AG09309 (cell line): Measurements from ENCODE around the gene HSF2BP.
"Not testable (repeated sequence)": the region's sequence is repeated elsewhere in the genome, so short reads cannot be mapped to it uniquely, and the experiment has no call there.

Experiments
- DNase-seq: peaks from one replicate; pipeline ENCODE4 v3.0.0-alpha.2; 2010; ENCODE audit warnings: low read depth
- H3K4me3 ChIP-seq: 2 replicates; pipeline ENCODE4 v1.5.1; 2011; ENCODE audit warnings: mild to moderate bottlenecking, low read depth, low read length, moderate library complexity; ENCODE audit not compliant: control insufficient read depth
- CTCF ChIP-seq: IDR thresholded peaks from 2 replicates; pipeline ENCODE4 v1.5.1; 2011; ENCODE audit warnings: mild to moderate bottlenecking, low read depth, low read length, inconsistent platforms; ENCODE audit not compliant: insufficient read depth, control insufficient read depth; ENCODE audit errors: missing control alignments

Gene HSF2BP

DNA sequence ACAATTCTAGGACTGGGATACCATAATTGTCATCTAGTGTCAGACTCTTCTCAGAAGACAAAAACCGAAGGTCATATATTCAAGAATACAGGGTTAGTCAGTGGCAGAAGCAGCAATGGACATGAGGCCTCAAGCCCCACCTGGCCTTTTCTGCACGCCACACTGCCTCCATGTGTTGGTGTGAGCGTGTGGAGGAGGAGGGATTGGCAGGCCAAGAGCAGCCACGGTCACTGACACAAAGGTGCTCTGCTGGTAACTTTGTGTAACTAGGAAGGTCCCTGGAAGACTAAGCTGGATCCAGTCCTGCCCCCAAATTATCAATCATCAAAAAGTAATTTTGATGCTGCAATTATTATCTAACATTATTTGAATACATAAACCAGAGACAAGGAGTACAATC lies 34.9 kb downstream of the HSF2BP start:
- no peak for TF ChIP-seq CTCF
- no peak for DNase-seq
- no peak overlapping the region for H3K4me3 ChIP-seq

GRCh38 chr21:43623588-43623987 lies 35.7 kb downstream of the HSF2BP start:
- TF ChIP-seq CTCF: no peak
- DNase-seq: no peak
- H3K4me3 ChIP-seq: no peak overlapping the region

GRCh38 chr21:43622796-43623195 lies 36.5 kb downstream of the HSF2BP start:
- DNase-seq: no peak
- no peak overlapping the region for H3K4me3 ChIP-seq
- TF ChIP-seq CTCF: no peak

DNA sequence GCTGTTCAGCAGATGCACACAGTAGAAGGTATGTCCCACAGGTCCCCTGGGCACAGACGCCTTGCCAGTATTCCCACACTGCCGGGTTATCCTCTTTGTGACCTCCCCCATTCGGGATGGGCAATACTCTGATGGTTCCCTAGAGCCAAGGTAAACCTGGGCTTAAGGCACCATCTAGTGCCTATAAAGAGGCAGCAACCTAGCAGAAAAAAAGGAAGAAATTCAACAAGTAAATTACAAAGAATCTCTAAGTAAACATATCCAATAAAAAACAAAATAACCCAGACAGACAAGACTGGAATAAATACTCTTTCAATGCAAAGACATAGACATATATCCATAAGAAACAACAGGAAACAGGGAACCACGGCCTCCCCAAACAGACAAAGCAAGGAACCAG lies 39.4 kb downstream of the HSF2BP start:
- peak; percentile 38 for TF ChIP-seq CTCF
- H3K4me3 ChIP-seq: no peak overlapping the region
- no peak for DNase-seq

GRCh38 chr21:43619344-43619743 lies 39.9 kb downstream of the HSF2BP start:
- TF ChIP-seq CTCF: no peak
- DNase-seq: no peak
- no peak overlapping the region for H3K4me3 ChIP-seq

GRCh38 chr21:43618940-43619339 lies 40.3 kb downstream of the HSF2BP start:
- DNase-seq: no peak
- no peak overlapping the region for H3K4me3 ChIP-seq
- no peak for TF ChIP-seq CTCF

DNA sequence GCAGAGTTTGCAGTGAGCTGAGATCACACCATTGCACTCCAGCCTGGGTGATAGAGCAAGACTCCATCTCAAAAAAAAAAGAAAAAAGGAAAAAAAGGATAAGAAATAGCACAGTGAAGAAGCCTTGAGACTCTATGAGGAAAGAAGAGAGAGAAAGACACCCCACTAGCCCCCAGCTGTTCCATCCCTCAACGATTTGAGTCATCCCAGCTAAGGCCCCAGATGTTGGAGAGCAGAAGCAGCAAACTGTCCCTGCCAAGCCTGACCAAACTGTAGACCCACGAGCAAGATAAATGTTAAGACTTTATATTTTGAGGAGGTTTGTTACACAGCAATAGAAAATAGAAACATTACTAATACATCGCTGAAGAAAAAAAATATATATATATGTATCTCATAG lies 42.4 kb downstream of the HSF2BP start:
- DNase-seq, H3K4me3 ChIP-seq: not testable (repeated sequence)
